ENCODE data around the gene PRR5. TPM values are rescaled to one million over a fixed set of nuclear protein-coding genes. Genes with fewer than 3 reads are reported as not detected.

Gene PRR5
- total RNA-seq, 2 experiments from 2014 or later, result 13.6 TPM

DNA sequence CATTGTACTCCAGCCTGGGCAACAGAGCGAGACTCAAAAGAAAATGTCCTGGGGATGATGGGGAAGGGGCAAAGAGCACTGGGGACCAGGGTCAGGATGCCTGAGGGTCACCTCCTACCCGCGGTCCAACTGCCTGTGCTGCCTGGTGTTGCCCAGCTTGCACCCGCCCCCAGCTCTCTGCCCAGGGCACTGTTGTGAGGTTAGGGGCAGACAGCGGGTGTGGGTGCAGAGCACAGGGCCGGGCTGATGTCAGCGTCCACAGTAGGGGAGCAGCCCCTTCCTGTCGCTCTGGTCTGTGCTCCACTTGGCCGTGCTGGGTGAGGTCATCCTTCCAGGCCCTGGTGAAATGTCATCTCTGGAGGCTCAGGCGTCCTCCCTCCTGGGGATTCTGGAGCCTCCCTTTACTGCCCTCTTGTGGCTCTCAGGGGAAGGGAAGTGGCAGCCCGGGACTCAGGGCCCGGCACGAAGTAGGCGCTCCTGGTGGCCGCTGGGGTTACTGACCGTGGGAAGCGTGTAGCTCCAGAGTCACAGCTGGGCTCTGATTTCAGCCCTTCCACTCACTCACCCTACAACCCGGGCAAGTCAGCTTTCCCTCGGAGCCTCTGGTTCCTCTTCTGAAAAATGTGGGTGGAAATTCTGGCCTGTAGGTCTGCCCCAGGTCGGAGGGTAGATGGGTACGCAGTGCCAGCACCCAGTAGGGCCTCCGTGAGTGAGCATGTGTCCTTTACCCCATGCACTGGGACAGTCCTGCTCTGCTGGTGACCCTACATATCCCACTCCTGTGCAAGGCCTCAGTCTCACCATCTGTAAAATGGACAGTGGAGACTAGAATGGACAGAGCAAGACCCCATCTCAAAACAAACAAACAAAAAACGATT is 17.3 kb upstream of the PRR5 start:
- Mint-ChIP-seq H3K36me3 (ENCODE audit: low read depth) (no peaks in the 10 kb centered on the region), H3K9me3 (ENCODE audit: low read depth) (no peaks in the 10 kb centered on the region), H3K27ac (peak overlapping the region; percentile 87), H3K27me3 (no peaks in the 10 kb centered on the region), H3K4me1 (peaks cover 52% of the 10 kb centered on the region), H3K4me3 (peak overlapping the region; percentile 15)
- intact Hi-C loops (cut with DNase I, micrococcal nuclease), result loop anchor here (1.0 to 10.0 kb wide), 11 partner anchors 13 to 729 kb away; partner anchors contain the start of genes PRR5 (in 2 of the 2), PARVG (in 1 of the 2), RTL6 (in 1 of the 2) and SAMM50 (in 1 of the 2)
- ATAC-seq (peak; percentile 81), DNase-seq (peak; percentile 94)
- POLR2A ChIA-PET, result interaction anchor here (0.6 kb wide), 1 partner anchor 479 kb away, joined by 3 read pairs; no protein-coding TSS in a partner anchor
- CTCF ChIA-PET, result interaction anchor here (0.6 to 2.7 kb wide), 19 partner anchors 8 to 986 kb away, joined by 3 to 32 read pairs (median 4); no protein-coding TSS in a partner anchor

DNA sequence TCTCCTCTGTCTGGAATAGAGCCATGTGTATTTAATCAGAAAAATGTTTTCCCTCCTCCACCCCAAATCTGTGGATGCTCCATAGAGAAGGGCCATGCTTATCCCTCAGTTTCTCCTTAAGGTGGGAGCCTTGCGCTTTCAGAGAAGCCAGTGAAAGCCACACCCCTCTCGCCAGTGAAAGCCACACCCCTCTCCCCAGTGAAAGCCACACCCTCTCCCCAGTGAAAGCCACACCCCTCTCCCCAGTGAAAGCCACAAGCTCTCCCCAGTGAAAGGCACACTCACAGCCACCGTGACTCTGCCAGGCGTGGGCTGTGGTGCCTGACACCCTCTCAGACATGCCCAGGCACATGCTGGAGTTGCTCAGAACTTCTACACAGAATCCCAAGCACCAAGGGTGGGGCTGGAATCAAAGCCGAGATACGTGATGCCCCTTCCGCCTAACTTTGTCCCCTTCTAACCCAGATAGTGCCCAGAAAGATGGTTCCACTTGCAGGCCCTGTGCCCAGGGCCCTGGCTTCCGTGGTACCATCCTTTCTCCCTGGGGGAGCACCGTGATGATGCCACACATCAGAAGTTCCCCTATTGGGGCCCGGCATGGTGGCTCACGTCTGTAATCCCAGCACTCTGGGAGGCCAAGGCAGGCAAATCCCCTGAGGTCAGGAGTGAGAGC is 16.5 kb upstream of the PRR5 start:
- intact Hi-C loops (cut with DNase I, micrococcal nuclease), result loop anchor here (1.0 to 10.0 kb wide), 10 partner anchors 12 to 730 kb away; partner anchors contain the start of genes PRR5 (in 2 of the 2), RTL6 (in 1 of the 2) and SAMM50 (in 1 of the 2)
- Mint-ChIP-seq H3K4me3 (peak overlapping the region; percentile 15), H3K27ac (peak overlapping the region; percentile 87), H3K9me3 (ENCODE audit: low read depth) (no peaks in the 10 kb centered on the region), H3K27me3 (no peaks in the 10 kb centered on the region), H3K4me1 (peaks cover 52% of the 10 kb centered on the region), H3K36me3 (ENCODE audit: low read depth) (no peaks in the 10 kb centered on the region)
- peak; percentile 86 for ATAC-seq
- POLR2A ChIA-PET, result interaction anchor here (0.6 kb wide), 1 partner anchor 478 kb away, joined by 3 read pairs; no protein-coding TSS in a partner anchor
- peak; percentile 92 for DNase-seq
- CTCF ChIA-PET, result interaction anchor here (0.6 to 2.7 kb wide), 20 partner anchors 8 to 985 kb away, joined by 3 to 32 read pairs (median 4); no protein-coding TSS in a partner anchor

DNA sequence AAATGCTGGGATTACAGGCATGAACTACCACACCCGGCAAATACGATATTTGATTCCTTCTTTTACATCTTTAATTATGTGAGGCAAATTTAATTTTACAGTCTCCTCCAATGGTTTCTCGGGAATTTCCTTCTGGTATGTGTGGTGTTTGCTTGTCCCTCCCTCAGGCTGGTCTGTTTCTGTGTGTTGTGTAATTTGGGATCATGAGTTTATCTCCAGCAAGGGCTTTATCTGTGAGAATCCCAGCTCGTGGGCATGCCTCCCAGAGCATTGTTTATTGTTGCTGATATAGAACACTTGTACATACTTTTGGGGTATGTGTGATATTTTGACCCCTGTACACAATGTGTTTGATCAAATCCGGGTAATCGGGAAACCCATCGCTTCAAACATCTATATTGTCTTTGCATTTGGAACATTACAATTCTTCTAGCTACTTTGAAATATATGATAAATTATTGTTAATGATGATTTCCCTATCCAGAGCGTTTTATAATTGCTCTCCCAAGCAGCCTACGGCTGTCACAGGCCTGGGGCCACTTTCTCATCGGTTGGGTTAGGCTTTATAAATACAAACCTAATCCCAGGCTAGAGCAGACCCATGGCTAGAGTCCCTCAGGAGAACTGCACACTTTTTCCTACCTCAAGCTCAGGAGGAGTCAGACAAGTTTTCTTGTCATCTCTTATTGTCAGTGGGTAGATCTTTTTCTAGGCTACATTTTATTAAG is 15.0 kb upstream of the PRR5 start:
- ATAC-seq (no peak), DNase-seq (no peak)
- intact Hi-C loops (cut with DNase I, micrococcal nuclease), result loop anchor here in 1 of 2 experiments (5.0 to 10.0 kb wide), 2 partner anchors 395 to 628 kb away; no protein-coding TSS in a partner anchor
- Mint-ChIP-seq H3K27ac (peak overlapping the region; percentile 55), H3K4me3 (no peak overlapping the region), H3K27me3 (no peaks in the 10 kb centered on the region), H3K4me1 (peaks cover 39% of the 10 kb centered on the region), H3K9me3 (ENCODE audit: low read depth) (no peaks in the 10 kb centered on the region), H3K36me3 (ENCODE audit: low read depth) (no peaks in the 10 kb centered on the region)
- POLR2A ChIA-PET, result no interaction called here
- CTCF ChIA-PET, result interaction anchor here (1.5 to 2.7 kb wide), 3 partner anchors 10 to 22 kb away, joined by 7 to 32 read pairs (median 7); no protein-coding TSS in a partner anchor

DNA sequence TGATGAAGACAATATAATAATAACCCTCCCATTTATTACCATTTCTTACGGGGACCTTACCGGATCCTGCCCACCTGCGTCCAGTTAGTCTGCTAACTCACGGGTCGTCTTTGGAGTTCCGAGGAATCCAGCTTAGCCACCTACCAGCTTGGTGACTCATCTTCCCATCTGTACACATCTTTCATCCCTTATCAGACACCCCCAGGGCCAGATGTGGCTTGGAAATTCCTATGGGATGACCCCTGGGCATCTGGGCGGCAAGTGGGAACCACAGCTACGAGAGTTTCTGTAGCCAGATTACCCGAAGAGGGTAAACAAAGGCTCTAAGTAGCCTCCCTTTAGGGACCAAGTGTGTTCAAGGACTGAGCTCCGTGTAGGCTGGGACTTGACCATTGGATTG is 12.8 kb upstream of the PRR5 start:
- Mint-ChIP-seq H3K36me3 (ENCODE audit: low read depth) (no peaks in the 10 kb centered on the region), H3K27me3 (no peaks in the 10 kb centered on the region), H3K27ac (no peak overlapping the region), H3K9me3 (ENCODE audit: low read depth) (no peaks in the 10 kb centered on the region), H3K4me1 (peaks cover 22% of the 10 kb centered on the region), H3K4me3 (no peak overlapping the region)
- ATAC-seq, result no peak
- ChIA-PET CTCF (interaction anchor here (0.7 to 1.1 kb wide), 2 partner anchors 34 to 38 kb away, joined by 3 read pairs; no protein-coding TSS in a partner anchor), POLR2A (no interaction called here)
- DNase-seq, result no peak
- intact Hi-C loops (cut with DNase I, micrococcal nuclease), result loop anchor here in 1 of 2 experiments (5.0 to 10.0 kb wide), 2 partner anchors 393 to 626 kb away; no protein-coding TSS in a partner anchor

- H3K4me3 Mint-ChIP-seq, result no peak overlapping the region
- H3K9me3 Mint-ChIP-seq (ENCODE audit: low read depth), result no peaks in the 10 kb centered on the region
- no peak for DNase-seq
- H3K4me1 Mint-ChIP-seq, result peaks cover 13% of the 10 kb centered on the region
- CTCF ChIA-PET, result interaction anchor here (1.1 kb wide), 1 partner anchor 33 kb away, joined by 3 read pairs; no protein-coding TSS in a partner anchor
- no peak for ATAC-seq
- H3K27me3 Mint-ChIP-seq, result no peaks in the 10 kb centered on the region
- intact Hi-C loops (cut with DNase I, micrococcal nuclease), result loop anchor here in 1 of 2 experiments (5.0 to 10.0 kb wide), 3 partner anchors 305 to 625 kb away; no protein-coding TSS in a partner anchor
- POLR2A ChIA-PET, result no interaction called here
- H3K27ac Mint-ChIP-seq, result no peak overlapping the region
- H3K36me3 Mint-ChIP-seq (ENCODE audit: low read depth), result no peaks in the 10 kb centered on the region
Measured at GRCh38 chr22:44689915-44690524, 12.0 kb upstream of the PRR5 start.

GRCh38 chr22:44691796-44692661 is 10.0 kb upstream of the PRR5 start:
- ATAC-seq (no peak), DNase-seq (no peak)
- ChIA-PET CTCF (interaction anchor here (0.6 kb wide), 1 partner anchor 1374 kb away, joined by 3 read pairs; no protein-coding TSS in a partner anchor), POLR2A (no interaction called here)
- H3K4me1 Mint-ChIP-seq, result no peaks in the 10 kb centered on the region
- no peak overlapping the region for H3K27ac Mint-ChIP-seq
- no peaks in the 10 kb centered on the region for H3K36me3 Mint-ChIP-seq (ENCODE audit: low read depth)
- H3K9me3 Mint-ChIP-seq (ENCODE audit: low read depth), result no peaks in the 10 kb centered on the region
- no peak overlapping the region for H3K4me3 Mint-ChIP-seq
- H3K27me3 Mint-ChIP-seq, result no peaks in the 10 kb centered on the region
- intact Hi-C loops (cut with DNase I, micrococcal nuclease), result loop anchor here in 1 of 2 experiments (10.0 kb wide), 1 partner anchor 303 kb away; no protein-coding TSS in a partner anchor

DNA sequence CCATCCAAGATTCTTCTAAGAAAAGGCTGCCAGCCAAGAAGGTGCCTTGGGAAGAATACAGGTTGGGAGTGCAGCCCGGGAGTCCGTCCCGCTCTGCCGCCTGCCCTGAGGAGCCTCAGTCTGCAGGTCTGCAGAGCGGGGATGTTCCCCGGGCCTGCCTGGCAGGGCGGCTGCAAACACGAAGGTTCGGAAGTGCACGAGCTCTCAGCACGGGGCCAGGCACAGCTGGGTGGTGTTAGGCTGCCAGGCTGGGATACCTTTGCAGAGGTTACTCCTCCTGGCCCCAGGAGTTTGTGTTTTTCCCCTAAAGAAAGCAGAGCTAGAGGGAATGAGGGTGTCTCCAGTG is 9.4 kb upstream of the PRR5 start:
- H3K27ac Mint-ChIP-seq, result no peak overlapping the region
- CTCF ChIA-PET, result interaction anchor here (0.6 to 0.7 kb wide), 2 partner anchors 8 to 1375 kb away, joined by 3 read pairs; no protein-coding TSS in a partner anchor
- POLR2A ChIA-PET, result no interaction called here

DNA sequence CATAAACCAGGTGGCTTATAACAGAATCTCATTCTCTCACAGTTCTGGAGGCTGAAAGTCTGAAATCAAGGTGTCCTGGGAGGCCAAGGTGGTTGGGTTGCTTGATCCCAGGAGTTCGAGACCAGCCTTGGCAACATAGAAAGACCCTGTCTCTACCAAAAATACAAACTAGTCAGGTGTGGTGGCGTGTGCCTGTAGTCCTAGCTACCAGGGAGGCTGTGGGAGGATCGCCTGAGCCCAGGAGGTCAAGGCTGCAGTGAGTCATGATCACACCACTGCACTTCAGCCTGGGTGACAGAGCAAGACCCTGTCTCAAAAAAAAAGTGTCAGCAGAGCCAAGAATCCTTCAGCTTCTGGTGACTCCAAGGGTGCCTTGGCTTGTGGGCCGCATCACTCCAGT is 8.9 kb upstream of the PRR5 start:
- H3K4me1 Mint-ChIP-seq, result no peaks in the 10 kb centered on the region
- no peaks in the 10 kb centered on the region for H3K27me3 Mint-ChIP-seq
- POLR2A ChIA-PET, result no interaction called here
- H3K9me3 Mint-ChIP-seq (ENCODE audit: low read depth), result no peaks in the 10 kb centered on the region
- H3K36me3 Mint-ChIP-seq (ENCODE audit: low read depth), result no peaks in the 10 kb centered on the region
- no peak overlapping the region for H3K4me3 Mint-ChIP-seq
- intact Hi-C loops (cut with DNase I, micrococcal nuclease), result loop anchor here in 1 of 2 experiments (10.0 kb wide), 1 partner anchor 302 kb away; no protein-coding TSS in a partner anchor
- H3K27ac Mint-ChIP-seq, result no peak overlapping the region
- no peak for DNase-seq
- CTCF ChIA-PET, result interaction anchor here (0.7 kb wide), 1 partner anchor 8 kb away, joined by 3 read pairs; no protein-coding TSS in a partner anchor
- ATAC-seq, result no peak

More for the DNA sequence above, 9.4 kb upstream of the PRR5 start:
- Mint-ChIP-seq H3K9me3 (ENCODE audit: low read depth) (no peaks in the 10 kb centered on the region), H3K36me3 (ENCODE audit: low read depth) (no peaks in the 10 kb centered on the region), H3K27me3 (no peaks in the 10 kb centered on the region), H3K4me3 (no peak overlapping the region), H3K4me1 (no peaks in the 10 kb centered on the region)
- ATAC-seq (no peak), DNase-seq (no peak)
- intact Hi-C loops (cut with DNase I, micrococcal nuclease), result loop anchor here in 1 of 2 experiments (10.0 kb wide), 1 partner anchor 302 kb away; no protein-coding TSS in a partner anchor

DNA sequence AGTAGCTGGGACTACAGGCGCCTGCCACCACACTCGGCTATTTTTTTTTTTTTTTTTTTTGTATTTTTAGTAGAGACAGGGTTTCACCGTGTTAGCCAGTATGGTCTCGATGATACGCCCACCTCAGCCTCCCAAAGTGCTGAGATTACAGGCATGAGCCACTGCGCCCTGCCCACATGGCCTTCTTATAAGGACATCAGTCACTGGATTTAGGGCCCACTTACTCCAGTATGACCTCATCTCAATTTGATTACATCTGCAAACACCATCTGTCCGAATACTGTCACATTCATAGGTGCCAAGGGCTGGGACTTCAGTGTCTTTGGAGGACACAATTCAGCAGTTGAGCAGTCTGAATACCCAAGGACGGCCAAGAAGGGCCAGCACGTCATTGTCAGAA is 8.2 kb upstream of the PRR5 start:
- no peaks in the 10 kb centered on the region for H3K36me3 Mint-ChIP-seq (ENCODE audit: low read depth)
- CTCF ChIA-PET, result no interaction called here

More for the DNA sequence above, 8.2 kb upstream of the PRR5 start:
- DNase-seq (no peak), ATAC-seq (no peak)
- Mint-ChIP-seq H3K27me3 (no peaks in the 10 kb centered on the region), H3K4me3 (no peak overlapping the region), H3K9me3 (ENCODE audit: low read depth) (no peaks in the 10 kb centered on the region), H3K4me1 (no peaks in the 10 kb centered on the region), H3K27ac (no peak overlapping the region)
- intact Hi-C loops (cut with DNase I, micrococcal nuclease), result loop anchor here in 1 of 2 experiments (10.0 kb wide), 1 partner anchor 301 kb away; no protein-coding TSS in a partner anchor
- POLR2A ChIA-PET, result no interaction called here
